ENCODE results near the gene ABHD15. TPM values are rescaled to one million over a fixed set of nuclear protein-coding genes. Genes with fewer than 3 reads are reported as not detected.
A peak's percentile ranks its signal among the peaks of the same experiment; 100 is the strongest.

The ABHD15 gene
- total RNA-seq, 1 donor from 2014 or later: 7.0 TPM

DNA sequence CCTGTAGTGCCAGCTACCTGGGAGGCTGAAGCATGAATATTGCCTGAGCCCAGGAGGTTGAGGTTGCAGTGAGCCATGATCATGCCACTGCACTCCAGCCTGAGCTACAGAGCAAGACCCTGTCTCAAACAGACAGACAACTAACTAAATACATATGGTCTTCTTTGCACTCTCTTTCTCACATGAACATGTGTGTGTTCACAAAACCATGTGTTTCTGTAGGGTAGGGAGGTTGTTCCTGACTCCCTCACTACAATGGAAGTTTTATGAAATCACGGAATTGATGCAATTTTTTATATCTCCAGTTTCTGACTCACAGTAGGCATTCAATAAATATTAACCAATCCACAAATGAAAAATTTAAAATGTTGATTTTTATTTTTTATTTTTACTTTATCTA, 48.5 kb downstream of the ABHD15 start:
- DNase-seq: peak; percentile 11

DNA sequence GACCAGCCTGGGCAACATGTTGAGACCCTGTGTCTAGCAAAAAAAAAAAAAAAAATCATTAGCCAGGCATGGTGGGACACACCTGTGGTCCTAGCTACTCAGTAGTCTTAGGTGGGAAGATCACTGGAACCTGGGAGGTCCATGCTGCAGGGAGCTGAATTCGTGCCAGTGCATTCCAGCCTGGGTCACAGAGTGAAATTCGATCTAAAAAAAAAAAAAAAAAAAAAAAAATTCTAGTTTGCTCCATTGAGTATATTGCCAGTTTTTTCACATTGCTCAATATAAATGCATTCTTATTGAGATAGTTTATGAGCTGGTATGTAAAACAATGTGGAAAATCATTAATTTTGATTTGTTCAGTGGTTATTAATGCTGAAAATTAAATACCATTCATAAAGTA, 52.0 kb downstream of the ABHD15 start:
- DNase-seq: no peak

DNA sequence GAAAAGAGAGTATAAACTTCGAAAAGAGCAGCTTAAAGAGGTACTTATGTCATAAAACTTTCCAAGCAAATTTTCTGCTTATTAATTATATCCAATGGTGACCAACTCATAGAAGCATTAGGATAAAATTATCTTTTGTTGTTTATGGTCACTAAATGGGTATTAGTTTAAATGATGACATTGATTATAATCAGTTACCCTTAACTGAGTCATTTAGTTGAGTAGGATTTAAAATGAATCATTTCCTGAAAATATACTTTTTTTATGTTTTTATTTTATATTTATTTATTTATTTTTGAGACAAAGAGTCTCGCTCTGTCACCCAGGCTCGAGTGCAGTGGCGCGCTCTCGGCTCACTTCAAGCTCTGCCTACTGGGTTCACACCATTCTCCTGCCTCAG, 55.9 kb downstream of the ABHD15 start:
- no peak for DNase-seq

Other genes starting within 250 kb of the ABHD15 start
- 57.8 TPM for gene TAOK1, start 176.7 kb downstream of the ABHD15 start, total RNA-seq
- gene TP53I13, start 1.7 kb upstream of the ABHD15 start, total RNA-seq: 24.3 TPM
- gene GIT1, start 22.6 kb upstream of the ABHD15 start, total RNA-seq: 13.3 TPM
- 8.0 TPM for gene ANKRD13B, start 26.1 kb upstream of the ABHD15 start, total RNA-seq
- 5.7 TPM for gene CORO6, start 55.9 kb upstream of the ABHD15 start, total RNA-seq